Retina (tissue), 1 donor: ENCODE data around the gene FXYD5.
A peak's percentile ranks its signal among the peaks of the same experiment; 100 is the strongest.

Source experiments
- DNase-seq: peaks from one replicate; pipeline ENCODE4 v3.0.0-alpha.2; 2016

FXYD5 gene, protein sequence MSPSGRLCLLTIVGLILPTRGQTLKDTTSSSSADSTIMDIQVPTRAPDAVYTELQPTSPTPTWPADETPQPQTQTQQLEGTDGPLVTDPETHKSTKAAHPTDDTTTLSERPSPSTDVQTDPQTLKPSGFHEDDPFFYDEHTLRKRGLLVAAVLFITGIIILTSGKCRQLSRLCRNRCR

DNA sequence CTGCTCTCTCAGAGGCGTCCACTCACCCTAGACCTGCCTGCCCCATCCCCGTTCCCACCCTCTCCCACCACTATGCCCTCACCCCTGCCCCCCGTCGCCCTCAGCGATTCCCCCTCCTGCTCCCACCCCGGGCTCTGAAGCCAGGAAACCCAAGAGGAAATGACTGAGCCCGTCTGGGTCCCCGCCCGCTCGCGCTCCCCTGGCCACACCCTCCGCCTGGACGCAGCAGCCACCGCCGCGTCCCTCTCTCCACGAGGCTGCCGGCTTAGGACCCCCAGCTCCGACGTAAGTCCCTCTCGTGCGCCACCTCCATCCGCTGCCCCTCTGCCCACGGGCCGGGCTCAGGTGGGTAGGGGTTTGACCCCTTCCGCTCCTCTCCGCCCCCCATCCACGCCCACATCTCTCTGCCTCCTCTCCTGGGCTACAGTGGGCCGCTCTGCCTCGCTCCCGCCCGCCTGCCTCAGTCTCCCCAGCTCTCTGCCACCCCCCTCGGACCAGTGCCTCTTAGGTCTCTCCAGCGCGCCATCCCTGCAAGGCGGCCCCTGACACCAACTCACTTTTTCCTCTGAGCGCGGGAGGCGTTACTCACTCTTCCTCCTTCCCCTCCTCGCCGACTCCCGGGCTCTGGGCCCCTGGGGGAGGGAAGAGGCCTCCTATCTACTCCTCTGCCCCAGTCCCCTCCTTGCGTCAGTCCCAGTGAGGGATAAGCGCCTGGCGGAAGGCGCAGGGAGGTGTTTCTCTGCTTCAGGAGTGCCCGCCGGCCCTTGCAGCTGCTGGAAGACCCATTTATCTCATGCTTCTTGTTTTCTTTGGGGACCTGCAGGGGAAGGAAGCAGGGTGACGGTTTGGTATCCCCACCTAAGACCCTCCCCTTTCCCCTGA is at the start of gene FXYD5:
FXYD5 (plus strand) TSS at position 211 of the 882 bp plus-strand sequence. CDS start 816 bp downstream, outside the sequence.
- DNase-seq: peak; percentile 51

GRCh38 chr19:35105047-35105410 is 49.5 kb upstream of the FXYD5 start:
- no peak for DNase-seq

GRCh38 chr19:35105411-35106290 is 48.9 kb upstream of the FXYD5 start:
- DNase-seq: no peak

DNA sequence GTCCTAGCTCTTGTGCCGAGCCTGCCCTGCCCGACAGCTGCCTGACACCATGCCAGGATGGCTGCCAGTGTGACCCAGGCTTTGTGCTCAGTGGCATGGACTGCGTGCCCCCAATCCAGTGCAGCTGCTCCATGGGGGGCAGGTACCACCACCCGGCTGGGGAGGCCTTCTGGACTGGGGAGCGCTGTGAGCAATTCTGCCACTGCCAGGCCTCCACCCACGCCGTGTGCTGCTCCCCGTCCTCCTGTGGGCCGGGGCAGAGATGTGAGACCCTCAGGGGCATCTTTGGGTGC is 48.3 kb upstream of the FXYD5 start:
- DNase-seq: no peak

DNA sequence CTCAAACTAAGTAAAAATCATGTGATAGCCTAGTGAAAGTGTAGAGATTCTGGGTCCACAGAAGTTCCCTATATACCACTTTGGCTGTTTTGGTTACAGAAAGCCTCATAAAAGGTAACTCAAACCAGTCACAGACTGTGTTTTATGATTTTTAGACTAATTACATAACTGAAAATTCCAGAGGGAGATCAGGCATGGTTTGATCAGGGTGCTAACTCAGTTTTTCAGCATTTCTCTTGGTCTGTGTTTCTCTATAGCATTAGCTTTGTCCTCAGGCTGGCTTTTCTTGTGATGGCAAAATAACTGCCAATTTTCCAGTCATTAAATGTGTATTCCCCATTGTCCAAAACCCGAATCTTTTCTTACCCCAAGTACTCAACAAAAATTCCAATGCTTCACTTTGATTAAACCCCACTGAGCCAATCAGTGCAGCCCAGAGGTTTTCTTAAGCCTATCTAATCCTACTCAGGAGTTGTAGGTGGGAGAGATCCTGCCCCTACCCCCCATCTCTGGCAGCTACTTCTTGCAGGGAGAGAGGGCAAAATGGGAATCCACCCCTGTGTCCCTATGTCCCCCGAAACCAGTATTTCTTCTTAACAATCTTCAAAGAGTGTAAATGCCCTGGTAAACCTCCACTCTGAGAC is 47.5 kb upstream of the FXYD5 start:
- no peak for DNase-seq

DNA sequence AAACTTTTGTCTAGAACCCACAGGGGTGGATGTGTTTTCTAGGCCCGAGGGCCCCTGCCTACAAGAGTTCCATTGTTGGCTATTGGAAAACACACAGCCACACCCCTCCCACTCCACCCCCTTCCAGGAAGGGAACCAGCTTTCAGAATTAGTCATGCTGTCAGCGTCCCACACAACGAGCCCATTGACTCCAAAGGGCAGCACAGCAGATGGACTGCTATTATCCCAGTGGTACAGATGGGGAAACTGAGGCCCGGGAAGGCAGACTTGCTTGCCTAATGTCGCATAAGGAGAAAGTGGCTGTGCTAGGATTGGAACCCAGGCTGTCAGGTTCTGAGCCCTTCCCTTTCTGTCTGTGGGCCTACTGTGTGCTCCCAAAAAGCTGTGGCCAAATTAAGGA is 47.0 kb upstream of the FXYD5 start:
- no peak for DNase-seq

DNA sequence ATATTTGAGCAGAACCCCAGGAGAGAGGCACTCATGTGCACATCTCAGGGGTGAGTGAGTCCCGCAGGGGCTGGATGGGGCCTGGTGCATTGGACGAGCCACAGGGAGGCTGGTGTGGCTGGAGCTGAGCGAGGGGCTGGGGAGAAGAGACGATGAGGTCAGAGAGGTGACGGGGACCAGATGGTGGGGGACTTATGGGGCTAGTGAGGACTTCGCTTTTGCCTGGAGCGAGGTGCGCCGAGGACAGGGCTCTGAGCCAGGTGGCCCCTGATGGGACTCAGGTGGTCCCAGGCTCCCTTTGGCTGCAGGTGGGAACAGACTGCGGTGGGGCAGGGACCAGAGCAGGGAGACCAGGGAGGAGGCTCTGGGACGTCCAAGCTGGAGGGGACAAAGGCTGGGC is 45.8 kb upstream of the FXYD5 start:
- DNase-seq: no peak

- no peak for DNase-seq
Measured at GRCh38 chr19:35109395-35110112, 45.0 kb upstream of the FXYD5 start.

- no peak for DNase-seq
Measured at GRCh38 chr19:35110974-35111373, 43.6 kb upstream of the FXYD5 start.

DNA sequence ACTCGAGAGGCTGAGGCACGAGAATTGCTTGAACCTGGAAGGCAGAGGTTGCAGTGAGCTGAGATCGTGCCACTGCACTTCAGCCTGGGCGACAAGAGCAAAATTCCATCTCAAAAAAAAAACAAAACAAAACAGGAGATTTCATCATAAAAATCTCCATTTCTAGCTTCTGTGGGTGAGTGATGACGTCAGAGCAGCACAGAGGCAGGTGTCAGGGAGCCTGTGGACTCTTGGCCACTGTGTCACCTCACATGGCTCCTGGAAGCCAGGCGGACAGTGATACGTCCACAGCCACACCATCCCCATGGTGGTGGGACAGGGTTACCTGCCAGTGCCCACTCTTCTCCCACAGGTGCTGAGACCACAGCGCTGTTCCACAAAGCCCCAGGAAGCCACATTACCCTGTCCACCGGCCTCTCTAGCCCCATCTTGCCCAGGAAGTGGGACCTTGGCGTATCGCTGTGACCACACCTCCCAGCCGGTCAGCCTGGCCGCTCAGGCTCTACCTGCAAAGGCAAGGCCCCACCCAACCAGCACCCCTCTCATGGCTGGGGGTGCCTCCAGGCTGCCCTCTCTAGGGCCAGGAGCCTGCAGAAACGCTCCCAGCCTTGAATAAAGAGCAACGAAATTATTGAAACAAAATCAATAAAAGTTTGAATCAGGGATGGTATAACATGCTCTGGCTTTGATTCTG is 41.4 kb upstream of the FXYD5 start:
- DNase-seq: no peak

DNA sequence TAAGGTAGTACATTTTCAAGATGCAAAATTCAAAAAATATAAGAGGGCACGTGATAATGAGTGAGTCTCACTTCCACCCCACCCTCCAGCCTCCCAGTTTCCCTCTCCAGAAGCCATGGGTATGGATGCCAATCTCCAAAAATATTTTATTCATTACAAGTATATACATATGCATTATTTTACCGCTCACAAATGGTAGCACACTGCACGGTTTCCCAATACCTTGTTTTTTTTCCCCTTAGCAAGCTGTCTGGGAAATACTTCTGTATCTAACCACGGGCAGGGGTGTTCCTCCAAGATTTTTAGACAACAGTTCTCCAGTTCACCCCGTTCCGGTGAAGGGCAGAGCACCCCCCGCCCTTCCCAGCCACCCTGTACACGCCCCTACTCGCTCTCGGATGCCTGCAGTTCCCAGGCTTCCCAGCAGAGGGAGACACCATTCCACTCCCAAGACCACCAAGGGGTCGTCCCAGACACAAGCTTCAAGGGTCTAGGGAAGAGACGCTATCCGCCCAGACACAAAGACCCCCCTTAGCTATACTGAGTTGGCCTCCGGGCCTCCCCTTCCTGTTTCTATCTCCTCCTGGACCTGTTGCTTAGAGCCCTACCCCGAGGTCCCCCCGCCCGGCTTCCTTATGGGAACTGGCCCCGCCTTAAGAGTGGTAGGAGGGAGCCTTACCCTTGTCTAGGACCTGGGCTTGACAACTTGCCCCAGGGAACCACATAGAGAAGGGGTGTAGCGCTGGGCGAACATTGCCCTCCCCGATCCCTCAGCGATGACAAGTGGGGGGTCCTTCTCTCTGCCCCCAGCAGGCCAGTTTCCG is 40.0 kb upstream of the FXYD5 start:
- DNase-seq: peak; percentile 97

- DNase-seq: peak; percentile 91
Measured at GRCh38 chr19:35115177-35115951, 39.2 kb upstream of the FXYD5 start, which contains the start of gene FXYD3. Gene FXYD3 (plus strand): TSS chr19:35115823. CDS start chr19:35119377, 3,554 bp downstream.

DNA sequence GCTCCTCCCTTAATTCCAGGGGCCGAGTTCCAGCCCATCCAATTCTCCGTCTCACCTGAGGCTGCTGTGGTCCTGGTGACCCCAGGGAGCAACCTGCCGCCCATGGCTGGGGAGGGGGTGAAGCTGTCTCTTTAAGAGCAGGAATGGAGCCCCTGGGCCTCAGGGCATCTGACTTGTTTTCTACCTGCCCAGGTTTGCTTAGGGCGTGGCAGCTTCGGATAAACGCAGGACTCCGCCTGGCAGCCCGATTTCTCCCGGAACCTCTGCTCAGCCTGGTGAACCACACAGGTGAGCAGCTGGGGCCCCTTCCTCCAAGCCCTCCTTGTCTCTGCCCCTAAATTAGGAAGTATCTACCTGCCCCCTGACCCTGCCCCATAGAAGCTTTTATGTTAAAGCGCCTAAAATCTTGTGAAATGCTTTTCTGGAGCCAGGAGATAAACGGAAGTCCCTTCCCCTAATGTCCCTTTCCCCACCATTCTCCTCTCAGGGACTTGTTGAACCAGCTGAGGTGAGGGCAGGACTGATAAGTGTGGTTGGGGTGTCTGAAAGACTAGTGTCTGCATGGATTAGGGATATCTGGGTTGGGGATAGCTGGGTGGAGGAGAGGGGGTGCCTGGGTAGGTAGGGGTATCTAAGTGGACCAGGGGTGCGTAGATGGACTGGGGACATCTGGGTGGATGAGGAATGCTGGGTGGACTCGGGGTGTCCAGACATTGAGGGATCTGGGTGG is 38.3 kb upstream of the FXYD5 start:
- DNase-seq: no peak

- DNase-seq: peak; percentile 65
Measured at GRCh38 chr19:35117116-35117515, 37.4 kb upstream of the FXYD5 start.

GRCh38 chr19:35117799-35118198 is 36.7 kb upstream of the FXYD5 start:
- DNase-seq: no peak

GRCh38 chr19:35118268-35119020 is 36.1 kb upstream of the FXYD5 start:
- no peak for DNase-seq

DNA sequence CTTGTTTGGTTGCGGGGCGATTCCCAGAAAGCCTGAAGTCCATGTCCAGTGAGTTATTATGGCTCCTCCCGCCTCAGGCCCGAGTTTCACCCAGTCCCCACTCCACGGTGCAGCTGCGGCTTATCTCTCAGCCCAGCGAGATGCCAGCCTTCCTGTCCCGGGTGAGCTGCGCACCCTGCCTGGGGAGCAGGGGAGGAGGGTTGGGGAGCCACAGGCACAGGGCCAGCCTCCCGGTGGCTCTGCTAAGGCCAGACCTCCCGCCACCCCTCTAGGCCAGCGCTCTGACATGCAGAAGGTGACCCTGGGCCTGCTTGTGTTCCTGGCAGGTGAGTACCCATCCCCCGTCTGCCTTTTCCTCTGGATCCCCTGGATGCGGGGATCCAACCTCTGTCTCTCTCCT is 35.4 kb upstream of the FXYD5 start:
- no peak for DNase-seq

DNA sequence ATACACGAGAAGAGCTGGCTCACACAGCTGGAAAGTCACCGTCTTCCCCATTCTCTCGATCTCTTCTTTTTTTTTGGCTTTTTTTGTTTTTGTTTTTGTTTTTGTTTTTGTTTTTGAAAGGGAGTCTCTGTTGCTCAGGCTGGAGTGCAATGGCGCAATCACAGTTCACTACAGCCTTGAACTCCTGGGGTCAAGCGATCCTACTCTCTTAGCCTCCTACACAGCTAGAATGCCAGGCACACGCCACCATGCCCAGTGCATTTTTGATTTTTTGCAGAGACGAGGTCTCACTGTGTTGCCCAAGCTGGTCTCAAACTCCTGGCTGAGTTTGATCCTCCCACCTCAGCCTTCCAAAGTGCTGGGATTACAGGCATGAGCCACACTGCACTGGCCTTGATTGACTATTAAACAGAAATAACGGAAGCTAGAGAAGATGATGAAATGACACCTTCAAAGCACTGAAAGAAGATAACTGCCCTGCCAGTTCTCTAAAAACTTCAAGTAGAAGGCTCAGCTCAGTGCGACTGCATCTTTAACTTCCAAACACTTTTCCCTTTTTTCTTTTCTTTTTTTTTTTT is 34.9 kb upstream of the FXYD5 start:
- DNase-seq: no peak
